GM23338 (cell line): ENCODE measurements around the gene CLIC5.

Experiments
- CTCF ChIP-seq, 2 experiments: fragments of 200-600 bp in 1 of 2; sonication (generic) in 1 of 2; conservative IDR thresholded peaks; 2 replicates each; pipeline versions ENCODE4 v1.5.1 to v1.6.1; 2016 to 2017; ENCODE audit warnings: antibody characterized with exemption in 2 of 2, low read depth in 2 of 2, mild to moderate bottlenecking in 2 of 2, moderate library complexity in 1 of 2
- EZH2phosphoT487 ChIP-seq: fragments of 200-600 bp; sonication (generic); IDR thresholded peaks from one replicate; pipeline ENCODE4 v1.8.1; 2018; ENCODE audit warnings: antibody characterized with exemption; ENCODE audit not compliant: unreplicated experiment
- POLR2AphosphoS5 ChIP-seq: IDR thresholded peaks from 2 replicates; pipeline ENCODE4 v1.6.1; 2016; ENCODE audit warnings: antibody characterized with exemption, low read depth

DNA sequence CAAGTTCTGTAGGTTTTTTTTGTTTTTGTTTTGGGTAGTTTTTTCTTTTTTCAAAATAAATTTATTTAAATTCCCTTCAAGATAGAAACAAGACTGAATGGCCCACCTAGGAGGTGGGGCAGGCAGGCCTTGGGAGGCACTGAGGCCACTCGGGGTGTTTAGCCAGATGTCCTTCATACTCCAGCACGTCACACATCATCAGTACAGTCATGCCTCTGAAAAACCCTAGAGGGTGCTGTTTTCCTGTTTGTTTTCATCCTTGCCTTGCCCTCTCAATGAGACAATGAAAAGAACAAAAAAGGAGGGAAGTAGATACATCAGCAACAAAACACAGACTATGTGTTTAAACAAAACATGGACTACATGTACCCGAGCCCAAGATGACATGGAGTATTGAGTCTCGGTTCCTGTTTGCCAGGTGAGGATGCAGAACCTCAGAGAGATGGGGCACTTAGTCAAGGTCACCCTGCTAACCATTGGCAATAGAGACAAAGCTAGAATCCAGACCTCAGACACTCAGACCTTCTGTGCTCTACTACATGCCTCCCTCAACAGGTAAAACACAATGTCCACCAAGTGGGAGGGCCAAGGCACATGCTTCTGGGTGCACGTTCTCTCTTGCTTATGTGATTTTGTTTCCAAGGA, 26.8 kb upstream of the CLIC5 start:
- TF ChIP-seq CTCF (conservative IDR thresholded peaks at IDR 0.05; ENCODE audit: low read depth in 2 of 2) (peak; percentile 74 to 77), POLR2AphosphoS5 (no peak), EZH2phosphoT487 (no peak)
